Loucy (cell line): ENCODE measurements around the gene FITM2.

ENCODE experiments used
- H2AFZ ChIP-seq: fragments of 200-600 bp; sonication (generic); 2 replicates; pipeline ENCODE4 v1.6.0; 2016; ENCODE audit warnings: antibody characterized with exemption, mild to moderate bottlenecking, low read length, moderate library complexity
- H3F3A ChIP-seq: fragments of 200-600 bp; 2 replicates; pipeline ENCODE4 v1.6.0; 2016; ENCODE audit warnings: antibody characterized with exemption, low read depth, mild to moderate bottlenecking
- H3K27me3 ChIP-seq: fragments of 200-600 bp; sonication (generic); 2 replicates; pipeline ENCODE4 v1.6.1; 2014; ENCODE audit warnings: low read length, mild to moderate bottlenecking; ENCODE audit not compliant: insufficient read depth, poor library complexity, severe bottlenecking
- H3K36me3 ChIP-seq: fragments of 200-600 bp; sonication (generic); 2 replicates; pipeline ENCODE4 v1.6.1; 2016; ENCODE audit warnings: low read length; ENCODE audit not compliant: insufficient read depth
- H3K4me1 ChIP-seq: fragments of 200-600 bp; sonication (generic); 2 replicates; pipeline ENCODE4 v1.5.1; 2014; ENCODE audit warnings: low read length, mild to moderate bottlenecking; ENCODE audit not compliant: insufficient read depth, poor library complexity, severe bottlenecking
- H3K4me2 ChIP-seq: fragments of 200-600 bp; sonication (generic); 2 replicates; pipeline ENCODE4 v1.6.0; 2014; ENCODE audit warnings: antibody characterized with exemption, low read length, low read depth, mild to moderate bottlenecking; ENCODE audit not compliant: poor library complexity, severe bottlenecking
- H3K4me3 ChIP-seq: fragments of 200-600 bp; sonication (generic); 2 replicates; pipeline ENCODE4 v1.5.1; 2014; ENCODE audit warnings: low read length, mild to moderate bottlenecking, mixed read lengths; ENCODE audit not compliant: poor library complexity, severe bottlenecking
- H3K79me2 ChIP-seq: fragments of 200-600 bp; sonication (generic); 2 replicates; pipeline ENCODE4 v1.6.1; 2014; ENCODE audit warnings: low read length; ENCODE audit not compliant: insufficient read depth
- H3K9ac ChIP-seq: fragments of 200-600 bp; sonication (generic); 2 replicates; pipeline ENCODE4 v1.6.0; 2014; ENCODE audit warnings: mild to moderate bottlenecking, low read depth, low read length, moderate library complexity; ENCODE audit not compliant: poor library complexity, severe bottlenecking
- H3K9me2 ChIP-seq: fragments of 200-600 bp; sonication (generic); replicated peaks from 2 replicates; pipeline ENCODE4 v1.6.1; 2016; ENCODE audit warnings: low read depth, low read length, mixed read lengths
- H3K9me3 ChIP-seq: fragments of 200-600 bp; sonication (generic); 2 replicates; pipeline ENCODE4 v1.6.1; 2014; ENCODE audit warnings: mild to moderate bottlenecking, antibody characterized with exemption, low read length, low read depth; ENCODE audit not compliant: insufficient read depth
- H4K20me1 ChIP-seq: fragments of 200-600 bp; sonication (generic); 2 replicates; pipeline ENCODE4 v1.6.0; 2014; ENCODE audit warnings: antibody characterized with exemption, low read length, mild to moderate bottlenecking; ENCODE audit not compliant: insufficient read depth, poor library complexity, severe bottlenecking
- EZH2phosphoT487 ChIP-seq: fragments of 200-600 bp; IDR thresholded peaks from 2 replicates; pipeline ENCODE4 v1.6.1; 2018; ENCODE audit warnings: antibody characterized with exemption, mild to moderate bottlenecking, moderate library complexity, borderline replicate concordance
- TF ChIP-seq, protein P1 (sequence below): fragments of 200-600 bp; sonication (generic); conservative IDR thresholded peaks from 2 replicates; pipeline ENCODE4 v1.5.1; 2014; ENCODE audit warnings: mild to moderate bottlenecking, antibody characterized with exemption, low read length

FITM2 gene

DNA sequence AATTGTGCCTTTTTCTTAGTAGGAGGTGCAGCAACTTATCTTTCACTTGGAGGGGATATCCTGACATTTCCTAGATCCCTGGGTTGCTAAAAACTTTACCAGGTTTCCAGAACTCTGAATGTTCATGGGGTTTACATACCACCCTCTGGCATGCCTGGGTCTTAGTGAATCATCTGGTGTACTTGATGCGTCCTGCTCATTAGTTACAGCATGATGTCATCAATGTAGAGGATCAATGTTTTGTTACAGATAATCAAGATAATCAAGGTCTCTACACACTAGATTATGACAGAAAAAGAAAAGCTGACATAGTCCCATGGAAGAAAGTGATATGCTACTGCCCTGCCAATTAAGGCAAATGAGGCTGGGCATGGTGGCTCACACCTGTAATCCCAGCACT, 27.0 kb downstream of the FITM2 start:
- H4K20me1 ChIP-seq: no peaks in the 10 kb centered on the region
- no peak overlapping the region for H3K4me3 ChIP-seq
- no peaks in the 10 kb centered on the region for H3F3A ChIP-seq
- H3K27me3 ChIP-seq: no peaks in the 10 kb centered on the region
- TF ChIP-seq, protein P1, sequence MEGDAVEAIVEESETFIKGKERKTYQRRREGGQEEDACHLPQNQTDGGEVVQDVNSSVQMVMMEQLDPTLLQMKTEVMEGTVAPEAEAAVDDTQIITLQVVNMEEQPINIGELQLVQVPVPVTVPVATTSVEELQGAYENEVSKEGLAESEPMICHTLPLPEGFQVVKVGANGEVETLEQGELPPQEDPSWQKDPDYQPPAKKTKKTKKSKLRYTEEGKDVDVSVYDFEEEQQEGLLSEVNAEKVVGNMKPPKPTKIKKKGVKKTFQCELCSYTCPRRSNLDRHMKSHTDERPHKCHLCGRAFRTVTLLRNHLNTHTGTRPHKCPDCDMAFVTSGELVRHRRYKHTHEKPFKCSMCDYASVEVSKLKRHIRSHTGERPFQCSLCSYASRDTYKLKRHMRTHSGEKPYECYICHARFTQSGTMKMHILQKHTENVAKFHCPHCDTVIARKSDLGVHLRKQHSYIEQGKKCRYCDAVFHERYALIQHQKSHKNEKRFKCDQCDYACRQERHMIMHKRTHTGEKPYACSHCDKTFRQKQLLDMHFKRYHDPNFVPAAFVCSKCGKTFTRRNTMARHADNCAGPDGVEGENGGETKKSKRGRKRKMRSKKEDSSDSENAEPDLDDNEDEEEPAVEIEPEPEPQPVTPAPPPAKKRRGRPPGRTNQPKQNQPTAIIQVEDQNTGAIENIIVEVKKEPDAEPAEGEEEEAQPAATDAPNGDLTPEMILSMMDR: no peak
- no peak for TF ChIP-seq EZH2phosphoT487
- H3K9me2 ChIP-seq: no peaks in the 10 kb centered on the region
- H3K4me2 ChIP-seq: no peak overlapping the region
- no peaks in the 10 kb centered on the region for H3K9me3 ChIP-seq
- no peak overlapping the region for H2AFZ ChIP-seq
- H3K79me2 ChIP-seq: no peaks in the 10 kb centered on the region
- H3K36me3 ChIP-seq: no peaks in the 10 kb centered on the region
- no peaks in the 10 kb centered on the region for H3K4me1 ChIP-seq
- no peak overlapping the region for H3K9ac ChIP-seq

DNA sequence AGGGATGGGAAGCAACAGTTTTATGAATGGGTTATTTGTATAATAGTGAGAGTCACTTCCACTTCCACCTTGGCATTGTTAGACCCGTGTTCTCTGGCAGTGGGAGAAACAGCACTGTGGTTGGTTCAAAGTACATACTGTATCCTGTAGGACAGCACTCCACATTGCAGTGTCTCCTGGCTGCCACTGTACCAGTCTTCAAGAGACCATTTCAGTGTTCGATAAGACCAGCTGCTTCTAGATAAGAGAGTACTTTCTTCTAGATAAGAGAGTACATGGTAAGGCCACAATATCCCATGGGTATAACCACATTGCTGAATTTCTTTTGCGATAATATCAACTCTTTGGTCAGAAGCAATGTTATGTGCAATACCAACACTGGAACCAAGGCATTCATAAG, 28.8 kb downstream of the FITM2 start:
- Histone ChIP-seq H3K27me3 (no peaks in the 10 kb centered on the region), H3F3A (no peaks in the 10 kb centered on the region), H3K4me3 (no peak overlapping the region), H3K9me2 (no peaks in the 10 kb centered on the region), H2AFZ (no peak overlapping the region), H3K4me2 (no peak overlapping the region), H3K9ac (no peak overlapping the region), H3K9me3 (no peaks in the 10 kb centered on the region), H3K79me2 (no peaks in the 10 kb centered on the region), H4K20me1 (no peaks in the 10 kb centered on the region), H3K36me3 (no peaks in the 10 kb centered on the region), H3K4me1 (no peaks in the 10 kb centered on the region)
- no peak for TF ChIP-seq EZH2phosphoT487
- TF ChIP-seq, protein P1: no peak

DNA sequence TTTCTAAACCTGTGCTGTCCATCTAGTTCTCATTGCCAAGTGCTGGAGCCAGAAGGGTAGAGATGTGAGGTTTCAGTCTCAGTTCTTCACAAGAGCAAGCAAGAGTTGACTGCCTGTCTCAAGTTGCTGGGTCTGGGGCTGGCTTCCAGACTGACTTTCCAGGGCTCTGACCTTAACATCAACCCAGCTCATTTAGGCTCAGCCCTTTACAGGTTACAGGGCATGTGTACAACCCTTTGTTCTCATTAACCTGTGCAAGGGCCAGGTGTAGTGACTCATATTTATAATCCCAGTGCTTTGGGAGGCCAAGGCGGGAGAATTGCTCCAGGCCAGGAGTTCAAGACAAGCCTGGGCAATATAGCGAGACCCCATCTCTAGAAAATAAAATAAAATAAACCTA, 30.6 kb downstream of the FITM2 start:
- Histone ChIP-seq H3K9ac (no peak overlapping the region), H2AFZ (no peak overlapping the region), H3K36me3 (no peaks in the 10 kb centered on the region), H3K9me3 (no peaks in the 10 kb centered on the region), H3F3A (no peaks in the 10 kb centered on the region), H3K4me3 (no peak overlapping the region), H3K4me2 (no peak overlapping the region), H3K4me1 (no peaks in the 10 kb centered on the region), H3K9me2 (no peaks in the 10 kb centered on the region), H4K20me1 (no peaks in the 10 kb centered on the region), H3K79me2 (no peaks in the 10 kb centered on the region), H3K27me3 (no peaks in the 10 kb centered on the region)
- TF ChIP-seq, protein P1: no peak
- no peak for TF ChIP-seq EZH2phosphoT487
